Pons (tissue), 1 donor: ENCODE results near the gene CASZ1.

Experiments
- DNase-seq: peaks from one replicate; pipeline ENCODE4 v3.0.0-alpha.2; 2016; ENCODE audit warnings: low spot score

Gene CASZ1

DNA sequence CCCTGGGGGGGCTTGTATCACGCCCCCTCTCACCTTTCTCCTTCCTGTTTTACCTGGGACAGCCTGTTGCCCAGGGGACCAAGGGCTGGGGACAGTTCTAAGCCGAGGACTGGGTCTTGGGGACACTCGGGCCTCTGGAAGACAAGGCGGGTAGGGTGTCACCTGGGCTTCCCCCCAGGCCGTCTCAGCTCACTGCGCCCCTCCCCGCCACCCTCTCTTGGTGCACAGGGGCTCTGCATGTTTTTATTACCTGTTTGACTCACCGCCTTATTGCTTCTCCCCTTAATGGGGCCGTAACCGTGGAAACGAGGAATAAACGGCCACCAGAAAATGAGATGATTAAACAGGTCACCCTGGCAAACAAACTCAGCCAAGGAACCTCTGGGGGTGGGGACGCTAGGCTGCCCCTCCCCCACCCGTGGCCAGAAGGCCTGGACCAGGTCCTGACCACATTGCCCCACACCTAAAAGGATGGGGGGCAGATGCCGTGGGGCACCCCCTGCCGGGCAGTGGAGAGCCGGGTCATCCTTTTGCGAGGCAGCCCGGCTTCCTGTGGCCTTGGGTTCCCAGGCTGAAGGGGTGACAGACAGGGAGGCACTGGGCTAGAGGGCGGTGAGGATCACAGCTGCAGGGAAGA, 109.9 kb downstream of the CASZ1 start:
- DNase-seq = no peak

DNA sequence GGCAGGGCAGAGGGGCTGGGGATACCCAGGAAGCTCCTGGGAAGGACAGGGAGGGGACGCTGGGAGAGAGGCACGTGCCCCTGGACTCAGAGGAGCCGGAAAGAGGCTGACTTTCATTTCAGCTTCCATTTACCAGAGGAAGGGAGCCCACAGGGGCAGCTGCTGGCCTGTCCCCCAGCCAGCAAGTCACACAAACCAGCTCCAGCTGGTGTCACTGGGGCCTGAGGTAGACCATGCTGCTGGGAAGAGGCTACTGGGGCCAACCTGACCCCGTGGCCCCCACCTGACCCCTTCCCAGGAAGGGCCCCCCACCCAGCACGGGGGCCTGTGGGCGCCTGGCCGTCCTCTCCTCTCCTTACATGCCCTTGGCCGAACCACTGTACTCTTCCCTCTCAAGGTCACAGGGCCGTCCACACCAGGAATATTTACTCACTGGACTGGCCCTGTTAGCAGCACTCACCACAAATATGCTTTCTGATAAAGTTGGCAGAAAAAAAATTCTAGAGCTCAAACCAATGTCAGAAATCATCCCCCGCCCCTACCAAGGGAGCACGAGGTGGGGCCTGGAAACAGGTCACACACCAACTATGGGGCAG, 110.5 kb downstream of the CASZ1 start:
- DNase-seq = no peak

DNA sequence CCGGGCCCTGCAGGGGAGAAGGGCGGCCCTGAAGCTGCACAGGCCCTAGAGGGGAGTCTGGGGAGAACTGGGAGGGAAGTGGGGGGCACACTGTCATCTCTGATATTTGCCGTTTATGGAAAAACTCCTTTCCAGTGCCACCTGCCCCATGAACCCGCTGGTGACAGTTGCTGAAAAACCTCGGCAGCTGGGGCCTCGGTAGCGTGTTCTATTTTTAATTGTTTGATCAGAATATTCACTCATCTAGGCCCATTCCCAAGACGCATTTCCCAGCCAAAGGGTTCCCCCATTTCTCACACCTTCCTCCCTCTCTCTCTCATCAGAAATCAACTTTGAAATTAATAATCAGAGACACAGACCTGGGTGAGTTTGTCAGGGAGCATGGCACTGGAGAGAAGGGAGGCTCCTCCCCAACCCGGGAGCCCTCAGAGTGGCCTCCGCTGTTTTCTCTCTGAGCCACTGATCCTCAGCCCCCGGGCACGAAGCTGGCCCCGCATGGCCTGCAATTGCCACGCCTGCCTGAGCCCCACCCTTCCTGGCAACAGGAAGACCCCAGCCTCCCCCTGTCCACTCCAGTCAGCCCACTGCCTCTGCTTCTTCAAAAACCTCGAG, 111.1 kb downstream of the CASZ1 start:
- DNase-seq = no peak

DNA sequence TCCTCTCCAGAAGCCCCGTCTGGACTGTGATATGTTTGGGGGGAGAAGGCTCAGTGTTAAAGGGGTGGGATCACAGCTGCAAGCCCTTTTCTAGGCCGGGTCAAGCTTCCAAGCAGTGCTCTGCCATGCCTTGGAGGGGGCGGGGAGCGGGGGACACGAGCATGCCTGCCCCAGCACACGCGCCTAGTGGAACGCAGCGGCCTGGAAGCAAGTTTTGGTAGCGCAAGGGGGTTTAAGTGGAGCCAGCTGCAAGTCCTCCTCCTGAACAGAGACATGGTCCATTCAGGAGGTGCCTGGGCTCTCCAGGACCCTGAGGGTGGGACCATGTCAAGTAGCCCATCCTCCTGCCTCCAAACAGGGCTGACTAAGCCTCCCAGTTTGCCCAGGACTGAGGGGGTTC, 112.2 kb downstream of the CASZ1 start:
- no peak for DNase-seq

DNA sequence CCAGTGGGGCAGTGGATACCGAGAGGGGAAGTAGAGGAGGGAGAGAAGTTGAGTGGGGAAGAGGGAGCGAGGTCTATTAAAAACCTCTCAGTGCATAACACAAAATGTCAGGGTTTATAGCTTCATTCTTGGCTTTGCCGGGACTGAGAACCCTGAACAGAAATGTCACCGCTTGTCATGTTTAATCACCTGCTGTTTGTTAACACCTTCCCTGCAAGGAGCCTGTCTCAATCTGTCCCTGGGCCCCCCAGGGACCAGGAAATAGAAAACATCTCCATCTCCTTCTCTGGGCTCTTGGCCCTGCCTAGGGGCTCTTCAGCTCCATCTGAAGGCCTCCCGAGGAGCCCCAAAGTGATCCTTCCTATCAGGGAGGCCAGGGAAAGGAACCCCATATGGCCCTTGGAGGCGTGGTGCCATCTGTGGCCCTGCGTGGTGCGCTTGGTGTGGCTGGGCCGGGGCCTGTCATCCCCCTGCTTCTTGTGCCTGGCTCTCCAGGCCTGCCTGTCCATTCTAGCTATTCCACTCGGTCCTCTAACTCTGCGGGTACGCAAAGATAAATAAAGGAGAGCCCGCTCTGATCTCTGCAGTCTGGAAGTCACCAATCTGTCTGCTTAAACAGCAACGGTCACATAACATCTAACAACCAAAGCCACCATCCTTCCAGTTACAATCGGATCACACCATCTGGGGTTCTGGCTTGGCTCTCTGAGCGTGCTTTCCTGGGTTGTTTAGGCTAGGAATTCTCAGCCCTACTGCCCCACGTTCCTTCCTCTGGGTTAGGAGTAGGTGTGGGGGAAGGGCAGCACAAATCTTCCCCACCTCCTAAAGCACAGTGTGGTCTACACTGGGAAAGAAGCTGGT, 113.8 kb downstream of the CASZ1 start:
- DNase-seq = no peak

DNA sequence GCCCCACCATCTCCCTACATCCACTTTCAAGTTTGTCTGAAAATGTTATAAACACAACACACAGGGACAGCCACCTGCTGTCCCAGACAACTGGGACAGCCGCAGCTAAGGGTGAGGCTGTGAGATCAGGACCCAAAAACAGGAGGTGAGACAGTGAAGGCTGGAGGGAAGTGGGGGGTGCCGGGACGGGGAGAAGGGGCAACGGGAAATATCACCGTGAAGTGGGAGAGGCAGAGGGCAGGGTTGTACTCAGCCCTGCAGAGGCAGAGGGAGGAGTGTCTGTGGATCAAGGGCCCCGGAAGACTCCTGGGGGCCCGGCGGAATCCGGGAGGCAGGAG, 114.4 kb downstream of the CASZ1 start:
- no peak for DNase-seq

DNA sequence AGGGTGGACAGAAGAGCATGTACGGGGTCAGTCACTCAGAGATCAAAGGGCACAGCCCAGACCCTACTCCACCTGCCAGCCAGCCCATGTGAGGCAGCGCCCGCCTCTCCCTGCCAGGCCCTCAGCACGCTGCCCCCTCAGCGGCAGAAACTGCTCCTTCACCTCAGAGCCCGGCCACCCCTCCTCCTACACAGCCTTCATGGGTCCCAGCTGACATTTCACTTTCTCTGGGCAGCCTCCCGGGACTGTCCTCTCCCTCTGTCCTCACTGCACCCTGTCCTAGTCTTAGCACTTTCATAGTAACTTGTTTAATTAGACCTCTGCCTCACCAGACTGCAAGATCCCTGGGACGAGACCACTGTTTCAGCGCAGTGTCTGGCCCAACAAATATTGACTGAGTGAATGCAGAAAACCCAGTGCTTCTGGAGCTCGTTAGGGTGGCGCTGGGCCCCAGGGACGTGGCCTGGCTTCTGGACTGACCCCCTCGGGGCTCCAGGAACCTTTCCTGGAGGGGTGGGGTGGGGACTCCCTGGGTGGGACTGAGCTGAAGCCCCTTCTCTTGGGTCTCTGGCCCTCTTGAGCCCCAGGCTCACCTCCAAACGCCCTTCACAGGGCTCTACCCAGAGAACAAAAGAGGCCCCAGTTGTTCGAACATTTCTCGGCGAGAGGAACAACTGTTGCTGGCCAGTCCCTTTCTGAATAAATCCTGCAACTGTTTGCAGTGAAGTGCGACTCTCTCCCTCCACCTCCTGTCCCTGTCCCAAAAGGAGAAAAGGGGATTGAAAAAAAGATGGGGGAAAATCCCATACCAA, 114.9 kb downstream of the CASZ1 start:
- no peak for DNase-seq

DNA sequence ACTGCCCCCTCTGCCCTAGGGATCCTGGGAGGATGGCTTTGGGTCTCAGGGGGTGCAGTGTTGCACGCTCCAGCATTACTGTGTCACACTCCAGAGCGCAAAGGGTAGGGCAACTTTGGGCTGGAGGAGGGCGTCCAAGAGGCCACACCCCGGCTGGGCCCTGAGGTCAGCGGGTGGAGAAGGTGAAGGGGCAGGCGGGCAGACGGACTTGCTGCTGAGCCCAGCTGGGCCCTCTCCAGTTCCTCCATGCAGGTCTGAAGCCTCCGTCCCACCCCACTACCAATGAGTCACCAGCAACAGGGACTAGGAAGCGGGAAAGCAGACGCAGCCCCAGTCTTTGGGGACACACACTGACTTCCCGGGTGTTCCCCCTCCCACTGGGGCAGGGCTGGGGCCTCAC, 116.0 kb downstream of the CASZ1 start:
- no peak for DNase-seq

DNA sequence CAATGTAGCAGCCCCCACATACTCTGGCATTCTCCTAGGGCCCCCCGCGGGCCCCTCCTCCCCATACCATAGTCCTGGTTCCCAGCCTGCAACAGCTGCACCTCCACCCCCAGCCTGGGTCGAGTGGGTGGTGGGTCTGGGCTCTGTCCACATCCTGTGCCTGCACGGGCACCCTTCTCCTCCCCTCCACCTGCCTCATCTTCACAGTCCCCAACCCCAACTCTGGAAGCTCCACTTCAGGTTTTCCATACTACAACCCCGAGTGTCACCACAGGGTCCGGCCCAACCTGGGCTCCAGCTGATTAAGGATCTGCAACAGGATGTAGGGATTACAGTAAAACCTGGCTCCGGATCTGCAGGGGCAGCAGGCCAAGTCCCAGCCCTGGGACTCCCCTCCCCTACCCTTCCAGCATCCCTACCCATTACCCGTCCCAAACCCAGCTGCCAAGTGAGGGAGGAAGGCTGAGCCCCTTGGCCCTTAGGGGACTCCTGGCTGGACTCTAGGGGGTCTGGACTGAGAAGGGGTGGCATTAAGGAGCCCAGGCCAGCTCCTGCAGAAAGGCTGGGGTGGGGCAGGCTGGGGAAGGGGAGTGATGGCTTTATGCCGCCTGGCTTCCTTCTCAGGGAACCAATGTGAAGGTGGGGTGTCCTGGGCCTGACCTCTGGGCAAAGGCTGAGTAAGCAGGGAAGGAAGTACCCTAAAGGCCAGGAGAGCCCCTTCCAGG, 116.8 kb downstream of the CASZ1 start:
- DNase-seq = no peak

DNA sequence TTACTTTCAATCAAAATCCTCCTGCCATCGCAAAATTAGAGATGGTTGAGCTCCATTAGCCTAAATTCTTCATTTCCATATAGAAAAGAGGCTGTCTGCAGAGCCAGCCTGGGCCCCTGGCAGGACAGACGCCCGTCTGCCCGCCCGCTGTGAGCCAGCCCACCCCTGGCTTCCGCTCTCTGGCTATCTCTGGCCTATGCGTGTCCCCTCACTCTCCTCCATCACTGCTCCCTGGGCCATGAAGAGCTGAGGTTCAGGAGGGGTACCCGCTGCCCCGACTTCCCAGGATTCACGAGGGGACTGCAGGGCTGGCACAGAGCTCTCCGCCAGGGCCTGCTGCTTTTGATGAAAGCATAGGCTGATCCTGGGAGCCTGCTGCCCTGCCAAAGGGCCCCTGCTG, 117.6 kb downstream of the CASZ1 start:
- DNase-seq = no peak

DNA sequence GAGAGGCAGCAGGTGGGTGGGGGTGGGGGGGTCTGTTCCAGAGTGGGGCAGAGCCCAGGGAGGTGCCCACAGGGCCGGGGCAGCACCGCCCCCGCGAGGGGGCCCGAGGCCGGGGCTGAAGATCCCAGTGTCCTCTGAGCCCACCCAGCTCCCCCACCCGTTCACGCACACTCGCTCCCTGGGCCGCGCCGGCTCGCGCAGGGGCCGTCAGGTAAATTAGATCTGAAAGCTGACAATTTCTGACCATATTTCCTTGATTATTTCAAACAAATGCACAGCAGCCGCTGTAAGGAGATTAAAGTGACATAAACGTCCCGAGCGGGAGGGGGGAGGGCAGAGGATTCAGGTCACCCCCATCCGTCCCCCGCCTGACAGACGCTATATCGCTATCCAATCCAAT, 118.0 kb downstream of the CASZ1 start:
- DNase-seq = no peak

DNA sequence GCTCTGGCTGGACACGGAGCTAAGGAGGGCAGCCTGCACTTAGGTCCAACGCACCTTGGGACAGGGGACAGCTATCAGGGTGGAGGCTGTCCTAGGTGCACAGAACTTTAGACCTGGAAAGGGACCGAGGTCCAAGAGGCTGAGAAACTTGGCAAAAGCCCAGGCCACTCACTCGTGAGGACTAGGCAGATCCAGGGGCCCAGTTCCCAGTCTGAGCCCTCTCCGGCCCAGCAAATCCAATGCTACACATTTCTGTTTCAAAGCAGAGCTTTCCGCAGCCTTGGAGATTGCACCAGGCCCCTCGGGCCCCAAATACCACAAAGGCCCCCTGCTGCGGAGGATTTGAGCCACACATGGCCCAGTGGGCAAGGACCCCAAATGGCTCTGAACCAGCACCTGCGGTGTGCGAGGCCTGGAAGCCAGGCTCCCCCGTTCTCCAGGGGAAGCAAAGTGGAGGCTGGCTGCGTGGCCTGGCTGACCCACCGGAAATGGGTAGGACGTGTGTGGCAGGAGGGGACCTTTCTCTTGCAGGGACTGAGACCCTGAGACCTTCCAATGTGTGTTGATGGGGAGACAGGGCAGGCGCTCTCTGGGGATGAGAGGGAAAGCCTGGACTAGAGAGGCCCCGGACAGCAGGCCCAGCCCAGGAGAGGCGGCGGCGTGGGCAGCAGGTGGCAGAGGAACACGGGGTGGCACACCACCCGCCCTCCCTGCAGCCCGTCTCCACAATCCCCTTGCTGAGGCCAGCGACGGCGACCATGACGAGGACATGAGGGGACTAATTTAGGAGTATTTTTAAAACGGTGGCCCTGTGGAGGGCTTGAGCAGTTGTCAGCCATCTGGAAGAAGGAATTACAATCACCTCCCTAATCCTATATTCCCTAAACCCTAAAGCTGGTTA, 118.7 kb downstream of the CASZ1 start:
- DNase-seq = no peak

DNA sequence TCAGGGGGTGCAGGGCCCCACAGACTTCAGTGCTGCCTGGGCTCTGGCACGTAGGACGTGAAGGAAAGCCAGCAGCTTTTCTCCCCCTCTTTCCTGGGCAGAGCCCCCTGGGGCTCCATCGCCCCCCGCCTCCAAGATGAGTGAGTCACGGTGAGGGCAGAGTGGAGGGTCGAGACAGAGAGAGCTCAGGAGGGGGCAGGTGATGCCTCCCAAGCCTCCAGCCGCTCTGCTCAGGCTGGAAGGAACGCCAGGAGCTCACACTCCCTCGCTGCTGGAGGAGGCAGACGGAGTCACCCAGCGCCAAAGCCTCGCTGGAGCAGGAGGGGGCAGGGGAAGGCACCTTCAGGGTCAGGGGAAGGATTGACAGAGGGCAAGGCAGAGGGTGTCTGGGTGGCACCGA, 119.5 kb downstream of the CASZ1 start:
- no peak for DNase-seq

DNA sequence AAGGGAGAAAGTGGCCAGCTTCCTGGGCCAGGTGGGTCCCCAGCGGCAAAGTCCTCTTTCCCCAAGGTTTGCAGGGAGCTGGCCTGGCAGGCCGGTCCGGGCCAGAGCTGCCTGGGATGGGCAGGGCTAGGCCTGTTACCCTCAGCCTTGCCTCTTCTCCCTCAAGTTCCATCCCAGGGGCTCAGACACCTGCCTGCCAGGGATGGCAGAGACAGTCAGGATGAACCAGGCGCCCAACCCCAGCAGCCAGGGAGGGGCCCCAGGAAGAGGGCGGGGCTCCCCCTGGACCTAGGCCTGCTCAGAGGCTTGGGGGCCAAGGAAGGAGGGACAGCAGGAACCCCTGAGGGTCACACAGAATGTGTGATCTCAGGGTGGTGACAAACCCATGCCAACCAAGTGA, 120.6 kb downstream of the CASZ1 start:
- no peak for DNase-seq

DNA sequence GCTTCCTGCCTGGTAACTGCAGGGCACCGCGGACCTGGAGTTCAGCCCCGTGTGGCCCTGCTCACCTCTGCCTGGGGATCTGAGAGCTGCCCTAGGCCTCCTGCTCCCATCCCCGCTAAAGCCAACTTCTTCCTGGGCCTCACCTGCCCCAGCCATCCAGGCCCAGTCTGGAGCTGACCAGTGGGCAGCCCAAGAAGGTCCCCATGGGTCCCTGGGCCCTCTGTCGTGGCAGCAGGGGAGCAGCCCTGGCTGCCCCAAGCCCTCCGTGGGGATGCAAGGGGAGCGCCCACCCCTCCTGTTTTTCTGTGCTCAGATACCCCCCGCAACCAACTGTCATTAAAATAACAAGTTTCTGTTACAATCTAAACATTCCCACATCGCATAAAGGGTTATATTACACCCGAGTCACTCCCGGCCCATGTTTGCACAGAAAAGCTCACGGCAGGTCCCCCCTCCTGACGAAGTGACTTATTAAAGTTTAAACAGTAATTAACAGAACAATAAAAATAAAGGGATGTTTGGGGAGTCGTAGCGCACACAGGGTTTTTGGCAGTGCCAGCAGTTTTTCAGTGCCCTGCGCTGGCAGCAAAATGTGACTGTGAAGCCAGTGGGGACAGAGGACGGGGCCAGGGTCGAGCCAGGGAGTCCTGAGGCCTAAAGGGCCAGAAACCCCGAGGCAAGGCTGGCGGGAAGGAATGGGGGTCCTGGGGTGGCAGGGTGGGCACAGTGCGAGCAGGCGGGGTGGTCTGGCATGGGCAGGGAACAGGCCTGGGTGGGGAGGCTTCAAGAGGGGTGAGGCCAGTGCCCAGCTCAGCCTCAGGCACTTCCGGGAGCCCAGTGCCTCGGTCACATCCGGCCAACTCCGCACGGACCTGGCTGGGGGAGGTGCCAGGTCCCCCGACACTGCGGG, 121.5 kb downstream of the CASZ1 start:
- DNase-seq = no peak

DNA sequence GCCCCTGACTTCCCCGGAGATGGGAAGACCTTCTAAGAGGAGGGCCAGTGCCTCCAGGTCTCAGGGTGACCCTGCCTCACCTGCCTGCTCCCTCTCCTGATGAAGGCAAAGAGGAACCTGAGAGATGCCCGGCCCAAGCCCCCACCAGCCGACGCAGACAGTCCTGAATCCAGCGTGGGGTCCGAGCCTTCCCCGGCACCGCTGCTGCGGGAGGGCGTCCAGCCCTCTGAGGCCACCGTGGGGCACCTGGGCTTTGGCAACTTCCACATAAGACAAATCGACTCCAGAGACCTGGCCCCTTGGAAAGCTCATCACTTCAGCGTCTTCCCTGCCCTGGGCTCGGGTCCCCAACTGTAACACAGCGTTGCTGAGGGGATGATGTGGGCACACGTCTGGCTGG, 122.2 kb downstream of the CASZ1 start:
- DNase-seq = no peak

DNA sequence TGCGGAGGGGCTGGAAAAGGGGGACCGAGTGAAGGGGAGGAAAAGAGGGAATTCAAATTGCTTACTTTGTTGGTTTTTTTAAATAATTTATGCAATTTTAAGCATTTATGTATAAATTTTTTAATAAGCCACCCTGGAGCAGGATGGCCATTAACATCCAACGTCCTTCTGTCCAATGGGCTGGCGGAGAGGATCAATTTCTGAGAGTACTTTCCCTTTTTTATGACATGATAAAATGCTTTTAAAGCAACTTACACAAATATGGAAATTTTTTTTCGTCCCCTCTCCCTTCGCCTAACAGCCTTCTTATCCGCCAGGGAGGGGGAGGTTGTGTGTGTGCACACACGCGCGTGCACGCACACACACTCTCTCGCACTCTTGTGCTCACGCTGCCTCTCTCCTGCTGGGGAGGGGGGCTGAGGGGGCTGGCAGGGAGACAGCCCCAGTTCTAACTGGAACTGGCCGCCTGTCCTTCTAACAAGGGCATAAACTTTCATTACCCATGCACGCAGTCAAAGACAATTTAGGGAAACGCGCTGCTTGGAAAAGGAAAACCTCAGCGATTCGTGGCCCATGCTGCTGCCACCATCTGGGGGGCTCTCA, 123.2 kb downstream of the CASZ1 start:
- no peak for DNase-seq

DNA sequence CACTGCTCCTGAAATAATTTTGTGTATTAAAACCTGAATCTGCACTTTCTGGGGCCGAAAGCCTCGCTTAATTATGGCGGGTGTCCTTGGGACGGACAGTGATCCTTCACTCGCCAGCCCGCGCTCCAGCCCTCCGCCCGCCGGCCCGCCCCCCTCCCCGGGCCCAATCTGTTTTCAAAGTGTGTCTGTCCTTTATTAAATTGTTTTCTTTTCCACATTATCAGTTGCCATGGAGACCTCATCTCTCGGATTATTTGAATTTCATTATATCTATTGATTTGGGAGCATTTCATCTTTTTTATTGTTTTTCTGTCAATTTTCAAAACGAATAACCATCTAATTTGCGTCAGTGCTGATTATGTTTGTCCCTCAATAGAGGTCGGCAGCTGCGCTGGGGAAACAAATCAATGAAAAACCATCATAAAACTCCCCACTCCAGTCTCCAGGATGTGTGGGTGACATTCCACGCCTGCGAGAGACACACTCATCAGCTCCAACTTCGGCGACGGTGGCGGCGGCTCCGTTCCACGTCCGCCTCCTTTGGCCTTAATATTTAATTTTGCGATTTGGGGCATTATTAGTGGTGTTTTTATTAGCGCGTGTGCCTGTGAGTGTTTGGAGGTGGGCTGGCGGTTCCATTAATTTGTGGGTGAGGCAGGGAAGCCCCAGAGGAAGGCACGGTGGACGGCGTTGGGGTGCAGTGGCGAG, 123.9 kb downstream of the CASZ1 start:
- DNase-seq = no peak
